ENCODE results near the gene TTPAL. TPM values are rescaled to one million over a fixed set of nuclear protein-coding genes. Genes with fewer than 3 reads are reported as not detected.

Gene TTPAL
- total and polyA plus RNA-seq, 10 of the 15 experiments (the other 5 are each of a cell fraction or from before 2014, with no cell fraction given): 4.0 to 24.0 (median 9.3) TPM

DNA sequence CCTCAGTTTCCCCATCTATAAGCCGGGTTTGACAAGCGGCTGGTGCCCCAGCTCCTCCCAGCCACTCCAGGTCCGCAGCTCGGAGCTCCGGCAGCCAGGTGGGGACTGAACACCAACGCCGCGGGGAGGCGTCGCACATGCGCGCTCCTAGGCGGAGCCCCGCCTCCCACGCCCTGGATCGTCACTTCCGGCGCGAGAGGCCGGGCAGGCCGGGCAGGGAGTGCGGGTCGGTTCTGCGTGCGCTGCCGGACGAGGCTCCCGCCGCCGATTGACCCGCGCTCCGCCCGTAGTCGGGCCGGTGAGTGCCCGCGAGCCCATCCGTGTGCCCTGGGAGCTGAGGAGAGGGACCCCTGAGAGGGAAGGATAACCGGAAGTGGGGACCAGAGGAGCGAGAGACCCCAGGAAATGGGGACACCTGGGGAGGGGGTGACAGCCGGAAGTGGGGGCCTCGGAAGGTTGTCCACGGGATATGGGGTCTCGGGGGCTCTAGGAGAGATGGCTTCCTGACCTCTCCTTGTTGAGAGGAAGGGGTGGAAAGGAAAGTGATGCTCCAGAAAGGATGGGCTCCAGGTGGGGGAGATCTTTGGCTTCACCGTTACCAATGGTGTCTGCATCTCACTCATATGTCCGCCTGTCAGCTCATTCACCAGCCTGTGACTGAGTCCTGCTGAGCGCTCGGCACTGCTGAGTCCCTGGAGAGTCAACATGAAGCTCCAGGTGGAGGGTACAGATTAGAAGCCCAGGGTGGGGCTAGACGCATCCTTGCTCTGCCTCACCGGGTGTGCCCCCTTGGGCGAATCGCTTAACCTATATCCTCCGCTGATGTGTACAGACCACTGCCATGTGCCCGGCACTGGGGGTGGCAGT is at the start of gene TTPAL (continued):
- TF ChIP-seq ZNF687 (IDR thresholded peaks at IDR 0.05) (peak; percentile 95), DPF2 (IDR thresholded peaks at IDR 0.05) (peak; percentile 60; the same call in 1 of the 2 replicates), IRF3 (IDR thresholded peaks at IDR 0.05) (no peak), BRCA1 (IDR thresholded peaks at IDR 0.05; ENCODE audit: low read depth, low read length) (no peak), YBX1 (IDR thresholded peaks at IDR 0.05) (no peak), NFYA (IDR thresholded peaks at IDR 0.05; ENCODE audit: borderline replicate concordance, low read depth, low read length) (no peak), SREBF1 (IDR thresholded peaks at IDR 0.05; ENCODE audit: low read length) (no peak), GABPA (IDR thresholded peaks at IDR 0.05; ENCODE audit: low read depth) (peak; percentile 87), IRF5 (IDR thresholded peaks at IDR 0.05; ENCODE audit: borderline replicate concordance) (no peak), FOXM1 (IDR thresholded peaks at IDR 0.05; ENCODE audit: low read depth, low read length) (no peak), SMARCA5 (IDR thresholded peaks at IDR 0.05) (peak; percentile 50), EP300 (IDR thresholded peaks at IDR 0.05; ENCODE audit: borderline replicate concordance in 1 of 2, control insufficient read depth in 1 of 2, low read depth in 2 of 2, low read length in 2 of 2) (no peak), ZZZ3 (IDR thresholded peaks at IDR 0.05; ENCODE audit: control insufficient read depth, insufficient read length, low read depth) (no peak), RAD21 (IDR thresholded peaks at IDR 0.05; ENCODE audit: insufficient read depth, low read depth, low read length) (peak; percentile 32; the same call in 1 of the 2 replicates), GATAD2B (conservative IDR thresholded peaks at IDR 0.05; ENCODE audit: low read depth) (0 out of 2 replicates have a peak, but pooled peaks have one; percentile 82), CEBPB (IDR thresholded peaks at IDR 0.05; ENCODE audit: borderline replicate concordance in 1 of 2, low read depth in 2 of 2, low read length in 2 of 2) (no peak)
- TF ChIP-seq, protein P1, sequence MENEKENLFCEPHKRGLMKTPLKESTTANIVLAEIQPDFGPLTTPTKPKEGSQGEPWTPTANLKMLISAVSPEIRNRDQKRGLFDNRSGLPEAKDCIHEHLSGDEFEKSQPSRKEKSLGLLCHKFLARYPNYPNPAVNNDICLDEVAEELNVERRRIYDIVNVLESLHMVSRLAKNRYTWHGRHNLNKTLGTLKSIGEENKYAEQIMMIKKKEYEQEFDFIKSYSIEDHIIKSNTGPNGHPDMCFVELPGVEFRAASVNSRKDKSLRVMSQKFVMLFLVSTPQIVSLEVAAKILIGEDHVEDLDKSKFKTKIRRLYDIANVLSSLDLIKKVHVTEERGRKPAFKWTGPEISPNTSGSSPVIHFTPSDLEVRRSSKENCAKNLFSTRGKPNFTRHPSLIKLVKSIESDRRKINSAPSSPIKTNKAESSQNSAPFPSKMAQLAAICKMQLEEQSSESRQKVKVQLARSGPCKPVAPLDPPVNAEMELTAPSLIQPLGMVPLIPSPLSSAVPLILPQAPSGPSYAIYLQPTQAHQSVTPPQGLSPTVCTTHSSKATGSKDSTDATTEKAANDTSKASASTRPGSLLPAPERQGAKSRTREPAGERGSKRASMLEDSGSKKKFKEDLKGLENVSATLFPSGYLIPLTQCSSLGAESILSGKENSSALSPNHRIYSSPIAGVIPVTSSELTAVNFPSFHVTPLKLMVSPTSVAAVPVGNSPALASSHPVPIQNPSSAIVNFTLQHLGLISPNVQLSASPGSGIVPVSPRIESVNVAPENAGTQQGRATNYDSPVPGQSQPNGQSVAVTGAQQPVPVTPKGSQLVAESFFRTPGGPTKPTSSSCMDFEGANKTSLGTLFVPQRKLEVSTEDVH (IDR thresholded peaks at IDR 0.05; ENCODE audit: low read depth, partially characterized antibody): no peak

Data from GM12878 (cell line).